Stimulated activated naive CD4-positive, alpha-beta T cell (primary cell): ENCODE data around the gene EXOC2.

ENCODE experiments used
- DNase-seq, 6 experiments: peaks; one replicate each; lab custom pipeline; 2025; lab: John Stamatoyannopoulos, UW

EXOC2 gene

DNA sequence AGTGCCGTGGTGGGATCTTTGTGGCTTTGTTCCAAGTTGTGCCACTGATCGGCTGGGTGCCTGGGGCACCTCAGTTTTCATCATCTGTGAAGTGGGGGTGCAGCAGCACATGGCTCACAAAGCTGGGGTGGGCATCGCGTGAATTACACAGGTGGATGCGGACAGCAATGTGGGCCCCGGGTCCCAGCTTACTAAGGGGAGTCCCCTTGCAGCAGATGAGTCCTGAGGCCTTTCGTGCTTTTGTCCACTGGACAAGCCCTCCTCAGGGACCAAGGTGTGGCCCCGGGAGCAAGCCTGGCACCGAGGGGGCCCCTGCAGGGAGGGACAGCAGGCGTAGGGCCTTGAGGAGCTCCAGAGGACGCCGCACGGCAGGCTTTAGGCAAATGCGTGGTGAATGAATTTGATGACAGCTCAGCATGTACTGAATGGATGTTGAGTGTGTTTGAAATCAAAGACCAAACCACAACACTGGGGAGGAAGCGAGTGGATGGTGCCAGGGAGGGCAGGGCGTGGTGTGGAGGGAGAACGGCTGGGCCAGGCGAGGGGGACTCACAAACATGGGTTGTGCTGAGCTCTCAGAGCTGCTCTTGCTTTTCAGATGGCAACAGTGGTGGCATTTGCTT, 248.2 kb downstream of the EXOC2 start:
- DNase-seq: peak; percentile 19 to 80 (median 48)

DNA sequence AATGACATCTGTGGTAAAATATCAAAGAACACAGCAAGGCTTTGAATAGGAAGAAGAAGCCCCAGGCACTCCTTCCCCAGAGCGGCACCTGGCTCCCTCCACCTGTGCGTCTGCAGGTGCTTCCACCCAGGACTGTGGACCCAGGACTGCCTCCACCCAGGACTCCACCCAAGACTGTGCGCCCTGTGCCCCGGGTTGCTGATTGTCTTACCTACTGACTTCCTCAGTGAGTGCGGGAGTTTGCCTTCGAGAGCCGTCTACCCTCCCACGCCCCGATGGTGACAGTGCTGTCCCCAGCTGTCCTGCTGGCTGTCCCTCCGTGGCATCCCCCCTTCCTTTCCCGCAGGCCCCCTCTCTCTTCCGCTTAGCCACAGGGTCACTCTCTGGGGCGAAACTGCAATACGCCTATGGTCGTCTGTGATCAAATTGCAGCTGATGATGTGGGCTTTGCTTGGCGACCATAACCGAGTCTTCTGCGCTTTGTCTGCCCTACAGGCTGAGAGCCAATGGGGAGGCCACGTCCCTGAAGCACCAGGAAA, 249.2 kb downstream of the EXOC2 start:
- DNase-seq: no peak

DNA sequence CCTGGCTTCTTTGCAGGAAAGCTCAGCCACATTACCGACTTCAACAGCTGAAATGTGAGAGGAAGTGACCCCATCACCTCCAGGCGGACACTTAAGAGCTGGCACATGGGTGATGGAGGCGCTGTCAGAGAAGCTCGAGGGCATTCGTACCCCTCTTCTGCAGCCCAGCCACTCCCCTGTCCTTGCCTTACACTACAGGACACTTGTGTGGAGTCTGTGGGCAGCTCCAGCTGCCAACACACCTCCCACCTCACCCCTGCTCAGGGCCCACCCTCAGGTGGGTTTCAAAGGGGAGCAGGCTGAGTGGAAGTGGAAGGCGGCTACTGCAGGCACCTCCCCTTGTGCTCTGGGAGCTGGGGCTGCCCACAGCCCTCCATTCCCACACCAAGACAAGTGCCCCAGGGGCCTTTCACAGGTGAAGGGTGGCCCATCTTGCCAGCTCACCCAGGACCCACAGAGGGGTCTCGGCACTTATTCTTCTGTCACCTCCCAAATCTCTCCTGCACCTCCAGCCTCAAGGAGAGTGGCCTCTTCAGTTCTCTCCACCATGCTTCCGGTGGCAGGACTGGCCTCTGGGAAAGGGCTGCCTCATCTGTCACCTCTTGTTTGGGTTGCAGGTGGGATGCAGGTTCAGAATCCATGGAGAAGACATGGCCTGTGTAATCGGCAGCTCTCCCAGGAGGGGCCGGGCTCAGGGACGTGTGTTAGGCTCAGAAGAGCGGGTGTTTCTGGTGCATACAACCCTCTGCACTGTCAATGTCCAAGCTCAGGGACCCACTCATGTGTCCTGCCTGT, 251.6 kb downstream of the EXOC2 start:
- DNase-seq: no peak

DNA sequence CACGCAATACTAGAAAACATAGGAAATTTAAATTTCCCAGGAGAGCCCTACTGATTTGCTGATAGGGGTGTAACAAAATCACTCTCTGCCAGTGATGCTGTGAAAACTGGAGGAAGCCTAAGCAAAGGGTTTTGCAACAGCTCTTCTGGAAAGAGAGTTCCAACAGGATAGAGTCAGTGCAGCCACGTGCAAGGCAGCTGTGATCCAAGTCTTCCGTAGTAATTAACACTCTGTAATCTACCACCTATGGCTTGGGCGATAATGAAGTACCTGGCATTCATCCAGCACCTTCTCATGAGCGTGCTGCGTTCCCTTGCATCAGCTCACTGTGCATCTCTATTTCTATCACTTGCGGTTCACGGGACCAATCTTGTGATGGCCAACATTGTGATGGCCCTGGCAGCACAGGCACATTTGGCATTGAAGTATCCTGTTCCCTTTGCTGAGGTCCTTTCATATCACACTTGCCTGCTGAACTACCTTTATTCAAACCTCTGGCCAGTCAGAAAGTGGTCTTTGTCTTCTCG, 253.2 kb downstream of the EXOC2 start:
- DNase-seq: no peak

DNA sequence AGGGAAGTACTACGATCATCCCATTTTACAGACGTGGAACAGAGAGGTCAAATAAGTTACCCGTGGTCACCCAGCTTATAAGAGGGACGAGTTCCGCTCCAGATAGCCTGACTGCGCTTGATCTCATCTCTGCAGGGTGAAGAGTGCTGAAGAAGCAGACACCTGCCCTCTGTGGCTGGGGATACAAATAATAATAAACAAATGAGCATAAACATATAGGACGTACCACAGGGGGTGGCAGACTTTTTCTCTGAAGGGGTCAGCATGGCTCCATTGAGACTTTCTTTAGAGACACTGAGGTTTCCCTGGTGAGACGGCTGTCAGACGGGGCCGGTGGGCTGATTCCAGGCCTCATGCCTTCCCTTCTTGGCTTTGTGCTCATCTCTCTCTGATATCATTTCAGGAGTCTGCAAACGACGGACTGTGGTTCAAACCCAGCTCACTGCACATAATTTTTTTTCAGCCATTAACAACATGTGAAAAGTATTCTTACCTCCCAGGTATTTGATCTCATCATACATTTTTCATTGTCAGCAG, 254.2 kb downstream of the EXOC2 start:
- no peak for DNase-seq

GRCh38 chr6:437037-437392, 255.9 kb downstream of the EXOC2 start:
- no peak for DNase-seq

- DNase-seq: no peak
Observed at GRCh38 chr6:436308-437036, 256.5 kb downstream of the EXOC2 start.

- no peak for DNase-seq
Observed at GRCh38 chr6:435441-436307, 257.3 kb downstream of the EXOC2 start.
